ENCODE data around the gene KCTD19.

DNA sequence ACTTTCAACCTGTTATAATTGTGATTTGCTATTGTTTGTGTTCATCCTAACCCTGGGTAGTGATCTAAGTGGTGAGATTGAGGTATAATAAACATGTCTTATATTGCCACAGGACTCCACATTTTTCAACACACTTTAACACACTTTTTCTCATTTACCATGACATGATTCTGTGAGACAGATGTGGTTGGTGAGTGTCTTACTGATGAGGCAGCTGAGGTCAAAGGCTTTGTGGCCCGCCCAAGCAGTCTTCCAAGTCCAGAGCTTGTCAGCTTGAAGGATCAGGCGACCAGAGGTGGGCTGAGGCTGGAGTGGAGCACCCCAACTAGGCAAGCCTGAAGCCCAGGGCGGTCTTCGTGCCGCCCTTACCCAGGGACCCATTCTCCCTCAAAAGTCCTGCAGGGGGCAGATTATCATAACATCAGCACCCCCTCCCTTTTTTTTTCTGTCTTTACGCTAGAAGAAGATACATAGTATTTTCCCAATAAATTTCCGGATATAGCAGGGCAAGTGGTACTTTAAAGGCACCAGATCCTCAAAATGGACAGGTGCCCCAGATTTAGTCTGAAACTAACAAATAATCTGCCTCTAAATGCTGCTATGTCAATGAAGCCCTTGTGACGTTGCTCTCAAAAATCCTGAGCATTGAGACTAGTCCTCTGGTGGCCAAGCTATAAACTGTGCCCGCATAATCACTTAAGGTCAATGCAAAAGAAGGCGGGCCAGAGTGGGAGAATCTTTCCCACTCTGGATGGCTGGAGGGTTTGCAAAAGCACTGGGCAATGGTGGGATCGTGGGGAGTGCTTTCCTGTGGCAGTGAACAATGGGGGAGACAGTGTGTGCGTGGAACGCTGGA, 21.1 kb downstream of the KCTD19 start:
- TF ChIP-seq, protein P1, sequence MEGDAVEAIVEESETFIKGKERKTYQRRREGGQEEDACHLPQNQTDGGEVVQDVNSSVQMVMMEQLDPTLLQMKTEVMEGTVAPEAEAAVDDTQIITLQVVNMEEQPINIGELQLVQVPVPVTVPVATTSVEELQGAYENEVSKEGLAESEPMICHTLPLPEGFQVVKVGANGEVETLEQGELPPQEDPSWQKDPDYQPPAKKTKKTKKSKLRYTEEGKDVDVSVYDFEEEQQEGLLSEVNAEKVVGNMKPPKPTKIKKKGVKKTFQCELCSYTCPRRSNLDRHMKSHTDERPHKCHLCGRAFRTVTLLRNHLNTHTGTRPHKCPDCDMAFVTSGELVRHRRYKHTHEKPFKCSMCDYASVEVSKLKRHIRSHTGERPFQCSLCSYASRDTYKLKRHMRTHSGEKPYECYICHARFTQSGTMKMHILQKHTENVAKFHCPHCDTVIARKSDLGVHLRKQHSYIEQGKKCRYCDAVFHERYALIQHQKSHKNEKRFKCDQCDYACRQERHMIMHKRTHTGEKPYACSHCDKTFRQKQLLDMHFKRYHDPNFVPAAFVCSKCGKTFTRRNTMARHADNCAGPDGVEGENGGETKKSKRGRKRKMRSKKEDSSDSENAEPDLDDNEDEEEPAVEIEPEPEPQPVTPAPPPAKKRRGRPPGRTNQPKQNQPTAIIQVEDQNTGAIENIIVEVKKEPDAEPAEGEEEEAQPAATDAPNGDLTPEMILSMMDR (IDR thresholded peaks at IDR 0.05; ENCODE audit: low read depth, low read length, poor library complexity, severe bottlenecking) = no peak
- no peak for TF ChIP-seq EZH2phosphoT487 (IDR thresholded peaks at IDR 0.05; ENCODE audit: borderline replicate concordance, low read length)
